ENCODE data around the gene MRPL3.

MRPL3 gene

GRCh38 chr3:131544557-131544956, 41.8 kb upstream of the MRPL3 start:
- no peak for TF ChIP-seq CTCF (IDR thresholded peaks at IDR 0.05; ENCODE audit: low read length, missing control alignments)
- H3K4me3 ChIP-seq (replicated peaks; ENCODE audit: low read depth, low read length): no peak overlapping the region
- DNase-seq (ENCODE audit: low read depth): no peak

GRCh38 chr3:131543714-131544113, 40.9 kb upstream of the MRPL3 start:
- DNase-seq (ENCODE audit: low read depth): peak; percentile 87
- no peak overlapping the region for H3K4me3 ChIP-seq (replicated peaks; ENCODE audit: low read depth, low read length)
- no peak for TF ChIP-seq CTCF (IDR thresholded peaks at IDR 0.05; ENCODE audit: low read length, missing control alignments)

- DNase-seq (ENCODE audit: low read depth): no peak
These were observed 38.5 kb upstream of the MRPL3 start for GRCh38 chr3:131541288-131541687.

GRCh38 chr3:131540821-131541220, 38.0 kb upstream of the MRPL3 start:
- H3K4me3 ChIP-seq (replicated peaks; ENCODE audit: low read depth, low read length): no peak overlapping the region
- TF ChIP-seq CTCF (IDR thresholded peaks at IDR 0.05; ENCODE audit: low read length, missing control alignments): no peak
- no peak for DNase-seq (ENCODE audit: low read depth)

More at GRCh38 chr3:131541288-131541687, 38.5 kb upstream of the MRPL3 start:
- TF ChIP-seq CTCF (IDR thresholded peaks at IDR 0.05; ENCODE audit: low read length, missing control alignments): no peak
- H3K4me3 ChIP-seq (replicated peaks; ENCODE audit: low read depth, low read length): no peak overlapping the region

GRCh38 chr3:131540143-131540542, 37.4 kb upstream of the MRPL3 start:
- TF ChIP-seq CTCF (IDR thresholded peaks at IDR 0.05; ENCODE audit: low read length, missing control alignments): no peak
- no peak for DNase-seq (ENCODE audit: low read depth)
- H3K4me3 ChIP-seq (replicated peaks; ENCODE audit: low read depth, low read length): no peak overlapping the region

GRCh38 chr3:131538968-131539367, 36.2 kb upstream of the MRPL3 start:
- DNase-seq (ENCODE audit: low read depth): no peak
- no peak for TF ChIP-seq CTCF (IDR thresholded peaks at IDR 0.05; ENCODE audit: low read length, missing control alignments)
- no peak overlapping the region for H3K4me3 ChIP-seq (replicated peaks; ENCODE audit: low read depth, low read length)

- TF ChIP-seq CTCF (IDR thresholded peaks at IDR 0.05; ENCODE audit: low read length, missing control alignments): no peak
- no peak for DNase-seq (ENCODE audit: low read depth)
- H3K4me3 ChIP-seq (replicated peaks; ENCODE audit: low read depth, low read length): no peak overlapping the region
These were observed 34.8 kb upstream of the MRPL3 start for GRCh38 chr3:131537531-131537930.
